Activated T-cell treated with anti-CD3 and anti-CD28 coated beads, Interleukin-2, amount 50 U/mL, for 4 hours (primary cell): Measurements from ENCODE around the gene PHF2. TPM values are rescaled to one million over a fixed set of nuclear protein-coding genes. Genes with fewer than 3 reads are reported as not detected.

Experiments used
- ATAC-seq, 2 donors: fragments of 200-7000 bp; cut with Tn5 transposase; one replicate each; pipeline ENCODE4 v1.10.0; 2021
- DNase-seq: peaks from one replicate; pipeline ENCODE4 v3.0.0-alpha.2; 2020
- H3K27me3 Mint-ChIP-seq: one replicate; pipeline ENCODE4 v1.8.0; 2021; ENCODE audit warnings: low read depth, mixed read lengths
- H3K36me3 Mint-ChIP-seq: one replicate; pipeline ENCODE4 v1.8.0; 2022; ENCODE audit warnings: mixed read lengths; ENCODE audit not compliant: insufficient read depth
- H3K4me1 Mint-ChIP-seq: one replicate; pipeline ENCODE4 v1.8.0; 2021; ENCODE audit warnings: low read depth, mixed read lengths
- H3K4me3 Mint-ChIP-seq: one replicate; pipeline ENCODE4 v1.8.0; 2021; ENCODE audit warnings: mild to moderate bottlenecking, moderate library complexity, mixed read lengths
- H3K9me3 Mint-ChIP-seq: one replicate; pipeline ENCODE4 v1.8.0; 2021; ENCODE audit warnings: mixed read lengths
- total RNA-seq, 3 donors: library from RNA; stranded (reverse); gene quantifications; one replicate each; pipeline ENCODE4 v1.2.1, GENCODE V29; 2021

PHF2 gene
- total RNA-seq, 3 donors from 2014 or later: 19.2 to 20.8 (median 20.8) TPM

- no peak for DNase-seq
- peaks cover 20% of the 10 kb centered on the region for H3K4me1 Mint-ChIP-seq
- no peak overlapping the region for H3K4me3 Mint-ChIP-seq
- H3K9me3 Mint-ChIP-seq: peaks cover 11% of the 10 kb centered on the region
- peaks cover 17% of the 10 kb centered on the region for H3K36me3 Mint-ChIP-seq
- no peaks in the 10 kb centered on the region for H3K27me3 Mint-ChIP-seq
- no peak for ATAC-seq
Measured at GRCh38 chr9:93613174-93613573, 36.8 kb downstream of the PHF2 start.

GRCh38 chr9:93613791-93614190 is 37.4 kb downstream of the PHF2 start:
- H3K36me3 Mint-ChIP-seq: peaks cover 17% of the 10 kb centered on the region
- H3K9me3 Mint-ChIP-seq: peaks cover 11% of the 10 kb centered on the region
- peaks cover 23% of the 10 kb centered on the region for H3K4me1 Mint-ChIP-seq
- no peak for DNase-seq
- no peaks in the 10 kb centered on the region for H3K27me3 Mint-ChIP-seq
- ATAC-seq: no peak
- H3K4me3 Mint-ChIP-seq: no peak overlapping the region

- Mint-ChIP-seq H3K27me3 (no peaks in the 10 kb centered on the region), H3K4me3 (no peak overlapping the region), H3K9me3 (peaks cover 5% of the 10 kb centered on the region), H3K36me3 (peaks cover 10% of the 10 kb centered on the region), H3K4me1 (peaks cover 23% of the 10 kb centered on the region)
- DNase-seq (no peak), ATAC-seq (no peak)
Measured at GRCh38 chr9:93614830-93615468, 38.6 kb downstream of the PHF2 start.

- Mint-ChIP-seq H3K4me3 (no peak overlapping the region), H3K9me3 (no peaks in the 10 kb centered on the region), H3K27me3 (no peaks in the 10 kb centered on the region), H3K36me3 (peaks cover 4% of the 10 kb centered on the region), H3K4me1 (peaks cover 24% of the 10 kb centered on the region)
- ATAC-seq (no peak), DNase-seq (no peak)
Measured at GRCh38 chr9:93616044-93616443, 39.7 kb downstream of the PHF2 start.

GRCh38 chr9:93617273-93617672 is 40.9 kb downstream of the PHF2 start:
- no peaks in the 10 kb centered on the region for H3K9me3 Mint-ChIP-seq
- H3K4me3 Mint-ChIP-seq: no peak overlapping the region
- H3K36me3 Mint-ChIP-seq: no peaks in the 10 kb centered on the region
- H3K4me1 Mint-ChIP-seq: peaks cover 18% of the 10 kb centered on the region
- ATAC-seq: no peak
- H3K27me3 Mint-ChIP-seq: no peaks in the 10 kb centered on the region
- DNase-seq: no peak

- Mint-ChIP-seq H3K4me3 (no peak overlapping the region), H3K9me3 (no peaks in the 10 kb centered on the region), H3K4me1 (peaks cover 21% of the 10 kb centered on the region), H3K27me3 (no peaks in the 10 kb centered on the region), H3K36me3 (peaks cover 2% of the 10 kb centered on the region)
- ATAC-seq (no peak), DNase-seq (no peak)
Measured at GRCh38 chr9:93619272-93619775, 42.9 kb downstream of the PHF2 start.

- peaks cover 2% of the 10 kb centered on the region for H3K36me3 Mint-ChIP-seq
- no peaks in the 10 kb centered on the region for H3K9me3 Mint-ChIP-seq
- H3K4me3 Mint-ChIP-seq: no peak overlapping the region
- H3K27me3 Mint-ChIP-seq: no peaks in the 10 kb centered on the region
- DNase-seq (no peak), ATAC-seq (no peak)
- H3K4me1 Mint-ChIP-seq: peaks cover 21% of the 10 kb centered on the region
Measured at GRCh38 chr9:93620041-93620506, 43.7 kb downstream of the PHF2 start.

- Mint-ChIP-seq H3K4me1 (peaks cover 19% of the 10 kb centered on the region), H3K36me3 (peaks cover 2% of the 10 kb centered on the region), H3K27me3 (no peaks in the 10 kb centered on the region), H3K4me3 (no peak overlapping the region), H3K9me3 (no peaks in the 10 kb centered on the region)
- DNase-seq (no peak), ATAC-seq (no peak)
Measured at GRCh38 chr9:93620881-93621820, 44.8 kb downstream of the PHF2 start.

GRCh38 chr9:93621922-93622321 is 45.5 kb downstream of the PHF2 start:
- ATAC-seq (no peak), DNase-seq (no peak)
- Mint-ChIP-seq H3K36me3 (peaks cover 5% of the 10 kb centered on the region), H3K4me1 (peaks cover 19% of the 10 kb centered on the region), H3K4me3 (no peak overlapping the region), H3K9me3 (no peaks in the 10 kb centered on the region), H3K27me3 (no peaks in the 10 kb centered on the region)

GRCh38 chr9:93622691-93623090 is 46.3 kb downstream of the PHF2 start:
- ATAC-seq (no peak), DNase-seq (no peak)
- no peaks in the 10 kb centered on the region for H3K27me3 Mint-ChIP-seq
- peaks cover 4% of the 10 kb centered on the region for H3K9me3 Mint-ChIP-seq
- peaks cover 8% of the 10 kb centered on the region for H3K36me3 Mint-ChIP-seq
- no peak overlapping the region for H3K4me3 Mint-ChIP-seq
- peaks cover 19% of the 10 kb centered on the region for H3K4me1 Mint-ChIP-seq

- H3K9me3 Mint-ChIP-seq: peaks cover 13% of the 10 kb centered on the region
- peaks cover 11% of the 10 kb centered on the region for H3K4me1 Mint-ChIP-seq
- ATAC-seq: no peak
- no peak overlapping the region for H3K4me3 Mint-ChIP-seq
- no peaks in the 10 kb centered on the region for H3K27me3 Mint-ChIP-seq
- no peak for DNase-seq
- H3K36me3 Mint-ChIP-seq: peaks cover 18% of the 10 kb centered on the region
Measured at GRCh38 chr9:93623753-93624152, 47.4 kb downstream of the PHF2 start.

GRCh38 chr9:93624431-93624834 is 48.0 kb downstream of the PHF2 start:
- Mint-ChIP-seq H3K36me3 (peaks cover 18% of the 10 kb centered on the region), H3K27me3 (no peaks in the 10 kb centered on the region), H3K4me3 (no peak overlapping the region), H3K4me1 (peaks cover 10% of the 10 kb centered on the region), H3K9me3 (peaks cover 13% of the 10 kb centered on the region)
- no peak for ATAC-seq
- no peak for DNase-seq

GRCh38 chr9:93624977-93625376 is 48.6 kb downstream of the PHF2 start:
- H3K4me1 Mint-ChIP-seq: peaks cover 10% of the 10 kb centered on the region
- no peak for DNase-seq
- H3K4me3 Mint-ChIP-seq: no peak overlapping the region
- no peak for ATAC-seq
- peaks cover 18% of the 10 kb centered on the region for H3K36me3 Mint-ChIP-seq
- H3K9me3 Mint-ChIP-seq: peaks cover 13% of the 10 kb centered on the region
- no peaks in the 10 kb centered on the region for H3K27me3 Mint-ChIP-seq

GRCh38 chr9:93629920-93630319 is 53.5 kb downstream of the PHF2 start:
- peaks cover 13% of the 10 kb centered on the region for H3K9me3 Mint-ChIP-seq
- H3K4me1 Mint-ChIP-seq: no peaks in the 10 kb centered on the region
- ATAC-seq: no peak
- no peaks in the 10 kb centered on the region for H3K27me3 Mint-ChIP-seq
- H3K4me3 Mint-ChIP-seq: no peak overlapping the region
- H3K36me3 Mint-ChIP-seq: peaks cover 22% of the 10 kb centered on the region
- DNase-seq: no peak
